Neural progenitor cell (in vitro differentiated cells): ENCODE measurements around the gene CEP170B. TPM values are rescaled to one million over a fixed set of nuclear protein-coding genes. Genes with fewer than 3 reads are reported as not detected.
"Not testable (repeated sequence)": the region's sequence is repeated elsewhere in the genome, so short reads cannot be mapped to it uniquely, and the experiment has no call there.

ENCODE experiments used
- DNase-seq: peaks from one replicate; pipeline ENCODE4 v3.0.0-alpha.2; 2016; ENCODE audit warnings: low spot score
- H2AFZ ChIP-seq: fragments of 200-600 bp; sonication (generic); replicated peaks from 2 replicates; pipeline ENCODE4 v1.6.1; 2016; ENCODE audit warnings: antibody characterized with exemption
- H3F3A ChIP-seq: fragments of 200-600 bp; sonication (generic); 2 replicates; pipeline ENCODE4 v1.6.1; 2016; ENCODE audit warnings: antibody characterized with exemption, low read depth
- H3K27ac ChIP-seq: fragments of 200-600 bp; sonication (generic); 2 replicates; pipeline ENCODE4 v1.5.1; 2016; ENCODE audit warnings: mild to moderate bottlenecking
- H3K27me3 ChIP-seq: fragments of 200-600 bp; sonication (generic); 2 replicates; pipeline ENCODE4 v1.6.1; 2016; ENCODE audit warnings: mild to moderate bottlenecking, moderate library complexity
- H3K36me3 ChIP-seq: fragments of 200-600 bp; sonication (generic); 2 replicates; pipeline ENCODE4 v1.5.1; 2016
- H3K4me1 ChIP-seq: fragments of 200-600 bp; sonication (generic); 2 replicates; pipeline ENCODE4 v1.6.1; 2016; ENCODE audit warnings: mixed run types
- H3K4me2 ChIP-seq: fragments of 200-600 bp; sonication (generic); 2 replicates; pipeline ENCODE4 v1.6.1; 2016
- H3K4me3 ChIP-seq: fragments of 200-600 bp; sonication (generic); 2 replicates; pipeline ENCODE4 v1.5.1; 2016
- H3K79me2 ChIP-seq: fragments of 200-600 bp; sonication (generic); 2 replicates; pipeline ENCODE4 v1.6.1; 2016; ENCODE audit warnings: low read depth
- H3K9ac ChIP-seq: fragments of 200-600 bp; sonication (generic); 2 replicates; pipeline ENCODE4 v1.6.1; 2016
- H3K9me3 ChIP-seq: fragments of 200-600 bp; sonication (generic); 2 replicates; pipeline ENCODE4 v1.5.1; 2016; ENCODE audit warnings: low read depth
- H4K20me1 ChIP-seq: fragments of 200-600 bp; sonication (generic); 2 replicates; pipeline ENCODE4 v1.6.1; 2016; ENCODE audit warnings: low read depth
- H3K27ac Mint-ChIP-seq: 3 replicates; pipeline ENCODE4 v1.8.0; 2021; ENCODE audit warnings: mixed read lengths
- H3K27me3 Mint-ChIP-seq: 2 replicates; pipeline ENCODE4 v1.8.0; 2022; ENCODE audit warnings: low read depth, mild to moderate bottlenecking, inconsistent platforms, moderate library complexity, mixed read lengths; ENCODE audit not compliant: insufficient read depth
- H3K36me3 Mint-ChIP-seq: 3 replicates; pipeline ENCODE4 v1.8.0; 2021; ENCODE audit warnings: mixed read lengths
- H3K4me1 Mint-ChIP-seq: 3 replicates; pipeline ENCODE4 v1.8.0; 2021; ENCODE audit warnings: mixed read lengths
- H3K4me3 Mint-ChIP-seq: 3 replicates; pipeline ENCODE4 v1.8.0; 2021; ENCODE audit warnings: mild to moderate bottlenecking, moderate library complexity, mixed read lengths
- H3K9me3 Mint-ChIP-seq: 3 replicates; pipeline ENCODE4 v1.8.0; 2020; ENCODE audit warnings: mixed read lengths
- CTCF ChIP-seq: fragments of 200-600 bp; sonication (generic); IDR thresholded peaks from 2 replicates; pipeline ENCODE4 v1.5.1; 2017; ENCODE audit warnings: antibody characterized with exemption, mild to moderate bottlenecking
- EZH2 ChIP-seq: fragments of 200-600 bp; sonication (generic); IDR thresholded peaks from 2 replicates; pipeline ENCODE4 v1.6.1; 2017; ENCODE audit warnings: antibody characterized with exemption, mild to moderate bottlenecking, moderate library complexity
- EZH2phosphoT487 ChIP-seq: fragments of 200-600 bp; sonication (generic); IDR thresholded peaks from 2 replicates; pipeline ENCODE4 v1.6.1; 2017; ENCODE audit warnings: antibody characterized with exemption
- total RNA-seq: library from RNA; depleted of rRNA; stranded (reverse); fragments of >200 nt; gene quantifications from 2 replicates; pipeline ENCODE4 v1.2.3, GENCODE V29; 2015; ENCODE audit warnings: low replicate concordance

CEP170B gene
- total RNA-seq, 1 donor from 2014 or later = 3.0 TPM

- Mint-ChIP-seq H3K27me3 (peaks cover 34% of the 10 kb centered on the region), H3K4me1 (peaks cover 6% of the 10 kb centered on the region), H3K27ac (no peak overlapping the region), H3K9me3 (peaks cover 28% of the 10 kb centered on the region), H3K4me3 (no peak overlapping the region), H3K36me3 (peaks cover 6% of the 10 kb centered on the region)
- no peak overlapping the region for H3K4me2 ChIP-seq
- H3K36me3 ChIP-seq = peaks cover 3% of the 10 kb centered on the region
- peaks cover 78% of the 10 kb centered on the region for H3K27me3 ChIP-seq
- no peaks in the 10 kb centered on the region for H4K20me1 ChIP-seq
- DNase-seq = no peak
- no peak for TF ChIP-seq CTCF
- no peak for TF ChIP-seq EZH2
- no peak for TF ChIP-seq EZH2phosphoT487
- no peak overlapping the region for H3K4me3 ChIP-seq
- H3K79me2 ChIP-seq = no peaks in the 10 kb centered on the region
- no peak overlapping the region for H3K27ac ChIP-seq
- no peaks in the 10 kb centered on the region for H3K4me1 ChIP-seq
- no peaks in the 10 kb centered on the region for H3F3A ChIP-seq
- H2AFZ ChIP-seq = no peak overlapping the region
- H3K9me3 ChIP-seq = no peaks in the 10 kb centered on the region
- H3K9ac ChIP-seq = no peak overlapping the region
Observed at GRCh38 chr14:104903990-104904389, 38.9 kb downstream of the CEP170B start.

GRCh38 chr14:104904650-104905578 is 39.8 kb downstream of the CEP170B start:
- not testable (repeated sequence) for H3K4me1 Mint-ChIP-seq, H3F3A ChIP-seq, H3K27ac ChIP-seq, H4K20me1 ChIP-seq, H3K9me3 ChIP-seq, H3K79me2 ChIP-seq, H2AFZ ChIP-seq, H3K4me1 ChIP-seq, H3K27ac Mint-ChIP-seq, DNase-seq, H3K4me2 ChIP-seq, H3K36me3 ChIP-seq, H3K36me3 Mint-ChIP-seq, H3K9ac ChIP-seq, H3K4me3 ChIP-seq
- peaks cover 34% of the 10 kb centered on the region for H3K27me3 Mint-ChIP-seq
- peaks cover 80% of the 10 kb centered on the region for H3K27me3 ChIP-seq
- peaks cover 29% of the 10 kb centered on the region for H3K9me3 Mint-ChIP-seq
- peak overlapping the region; percentile 33 for H3K4me3 Mint-ChIP-seq
- peak; percentile 57 for TF ChIP-seq EZH2
- TF ChIP-seq EZH2phosphoT487 = peak; percentile 68

GRCh38 chr14:104905579-104905933 is 40.5 kb downstream of the CEP170B start:
- H3K36me3 ChIP-seq, DNase-seq, H2AFZ ChIP-seq, H3K27ac Mint-ChIP-seq, H3F3A ChIP-seq, H3K4me1 Mint-ChIP-seq, H3K4me3 ChIP-seq, H3K4me1 ChIP-seq, H3K36me3 Mint-ChIP-seq, H3K4me2 ChIP-seq, H3K9me3 ChIP-seq, H3K27ac ChIP-seq, H3K9ac ChIP-seq, H4K20me1 ChIP-seq, H3K79me2 ChIP-seq, H3K4me3 Mint-ChIP-seq: not testable (repeated sequence)
- H3K27me3 ChIP-seq = peaks cover 80% of the 10 kb centered on the region
- TF ChIP-seq EZH2phosphoT487 = peak; percentile 34
- peaks cover 33% of the 10 kb centered on the region for H3K9me3 Mint-ChIP-seq
- peaks cover 34% of the 10 kb centered on the region for H3K27me3 Mint-ChIP-seq

- DNase-seq = no peak
- H3F3A ChIP-seq = no peaks in the 10 kb centered on the region
- peaks cover 36% of the 10 kb centered on the region for H3K27me3 Mint-ChIP-seq
Observed at GRCh38 chr14:104908303-104908702, 43.2 kb downstream of the CEP170B start.

More at GRCh38 chr14:104908303-104908702, 43.2 kb downstream of the CEP170B start:
- no peak overlapping the region for H2AFZ ChIP-seq
- no peaks in the 10 kb centered on the region for H3K4me1 ChIP-seq
- H4K20me1 ChIP-seq = no peaks in the 10 kb centered on the region
- no peaks in the 10 kb centered on the region for H3K9me3 ChIP-seq
- no peak overlapping the region for H3K9ac ChIP-seq
- no peak overlapping the region for H3K4me3 Mint-ChIP-seq
- TF ChIP-seq EZH2 = no peak
- no peak for TF ChIP-seq CTCF
- TF ChIP-seq EZH2phosphoT487 = no peak
- peaks cover 6% of the 10 kb centered on the region for H3K4me1 Mint-ChIP-seq
- H3K27ac Mint-ChIP-seq = no peak overlapping the region
- H3K36me3 Mint-ChIP-seq = peaks cover 6% of the 10 kb centered on the region
- H3K9me3 Mint-ChIP-seq = peaks cover 43% of the 10 kb centered on the region
- H3K27me3 ChIP-seq = peaks cover 59% of the 10 kb centered on the region
- no peak overlapping the region for H3K4me3 ChIP-seq
- no peak overlapping the region for H3K27ac ChIP-seq
- H3K4me2 ChIP-seq = no peak overlapping the region
- no peaks in the 10 kb centered on the region for H3K36me3 ChIP-seq
- no peaks in the 10 kb centered on the region for H3K79me2 ChIP-seq
